Stimulated activated CD4-positive, alpha-beta T cell treated with anti-CD3 and anti-CD28 coated beads, Interleukin-12 subunit alpha, Interleukin-12 subunit beta, amount 100 ng/mL, for 4 hours (primary cell): ENCODE data around the gene DHX40.
"Not testable (repeated sequence)": the region's sequence is repeated elsewhere in the genome, so short reads cannot be mapped to it uniquely, and the experiment has no call there.

Source experiments
- DNase-seq: peaks from one replicate; pipeline ENCODE4 v3.0.0-alpha.2; 2020

DHX40 gene

DNA sequence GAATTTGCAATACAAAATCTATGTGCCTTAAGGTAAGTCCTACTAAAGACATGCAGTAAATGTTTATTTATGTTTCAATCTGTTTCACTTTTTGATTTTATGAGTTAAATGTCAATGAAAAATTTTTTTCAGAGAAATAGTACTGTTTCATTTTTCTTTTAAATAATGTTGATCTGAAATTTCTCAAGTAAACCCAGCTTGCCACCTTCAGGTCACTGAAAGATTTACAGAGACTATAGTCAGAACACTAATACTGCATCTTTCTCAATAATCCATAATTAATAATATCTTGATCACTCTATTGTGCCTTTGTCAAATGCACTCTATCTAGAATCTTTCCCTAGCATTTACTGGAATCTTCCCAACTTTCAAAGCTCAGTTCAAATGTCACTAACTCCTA lies 6.5 kb upstream of the DHX40 start:
- DNase-seq, result no peak

DNA sequence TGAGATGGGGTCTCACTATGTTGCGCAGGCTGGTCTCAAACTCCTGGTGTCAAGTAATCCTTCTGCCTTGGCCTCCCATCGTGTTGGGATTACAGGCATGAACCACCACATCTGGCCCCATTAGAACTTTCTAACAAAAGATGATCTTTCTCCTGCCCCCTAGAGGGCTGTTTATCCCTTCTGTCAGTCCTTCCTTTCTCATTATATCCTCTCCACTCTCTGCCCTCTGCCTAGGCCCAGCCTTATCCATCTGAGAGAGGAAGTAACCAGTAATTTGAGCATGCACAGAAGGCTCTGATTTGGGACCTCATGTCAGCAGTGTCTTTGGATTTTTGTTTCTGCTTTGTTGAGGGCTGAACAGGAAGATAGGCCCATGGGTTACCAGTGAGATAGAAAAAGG lies 4.4 kb upstream of the DHX40 start:
- DNase-seq, result no peak

DNA sequence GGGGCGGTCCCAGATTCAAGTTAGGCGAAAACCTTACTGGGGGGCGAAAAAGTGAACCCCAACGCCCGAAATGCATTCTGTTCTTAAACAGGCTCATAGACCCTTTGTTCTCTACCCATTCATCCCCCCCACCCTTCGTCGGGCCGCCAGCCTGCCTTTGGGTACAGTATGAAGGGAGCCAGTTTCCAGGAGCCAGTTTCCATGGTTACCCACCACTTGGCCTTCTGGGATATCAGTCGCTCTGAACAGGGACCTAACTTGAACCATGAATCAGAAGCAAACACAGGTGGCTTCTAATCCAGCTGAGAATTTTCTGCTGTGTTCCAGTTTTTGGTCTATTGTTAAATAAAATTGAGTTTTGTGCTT lies 532 bp downstream of the DHX40 start:
- DNase-seq, result peak; percentile 19

DNA sequence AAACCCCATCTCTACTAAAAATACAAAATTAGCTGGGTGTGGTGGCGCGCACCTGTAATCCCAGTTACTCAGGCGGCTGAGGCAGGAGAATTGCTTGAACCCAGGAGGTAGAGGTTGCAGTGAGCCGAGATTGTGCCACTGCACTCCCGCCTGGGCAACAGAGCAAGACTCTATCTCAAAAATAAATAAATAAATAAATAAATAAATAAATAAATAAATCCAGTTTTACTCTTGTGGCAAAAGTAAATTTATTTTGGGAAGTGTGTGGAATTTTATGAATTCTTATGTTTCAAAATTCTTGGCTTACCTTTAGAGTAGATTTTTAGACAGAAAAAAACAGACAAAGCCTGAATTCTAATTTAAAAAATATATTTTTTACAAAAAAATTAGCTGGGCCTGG lies 3.7 kb downstream of the DHX40 start:
- DNase-seq, result not testable (repeated sequence)

DNA sequence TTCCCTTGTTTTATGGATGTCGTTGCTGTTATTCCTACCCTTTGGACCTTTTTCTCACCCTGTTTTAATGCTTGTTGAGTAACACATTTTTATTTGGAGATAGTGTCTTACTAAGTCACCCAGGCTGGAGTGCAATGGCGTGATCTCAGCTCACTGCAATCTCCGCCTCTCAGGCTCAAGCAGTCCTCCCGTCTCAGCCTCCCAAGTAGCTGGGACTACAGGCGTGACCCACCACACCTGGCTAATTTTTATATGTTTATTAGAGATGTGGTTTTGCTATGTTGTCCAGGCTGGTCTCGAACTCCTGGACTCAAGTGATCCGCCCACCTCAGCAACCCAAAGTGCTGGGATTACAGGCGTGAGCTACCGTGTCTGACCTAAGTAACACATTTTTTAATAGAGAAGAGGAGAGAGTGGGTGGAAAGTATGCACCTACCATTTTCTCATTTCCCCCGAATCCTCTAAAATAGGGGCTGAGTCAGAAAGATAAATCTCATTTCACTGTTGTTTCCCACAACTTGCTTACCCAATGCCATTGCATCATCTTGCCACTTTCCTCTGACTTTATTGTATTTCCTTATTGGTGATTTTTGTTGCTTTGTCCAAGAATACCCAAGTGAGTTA lies 7.0 kb downstream of the DHX40 start:
- DNase-seq, result no peak

DNA sequence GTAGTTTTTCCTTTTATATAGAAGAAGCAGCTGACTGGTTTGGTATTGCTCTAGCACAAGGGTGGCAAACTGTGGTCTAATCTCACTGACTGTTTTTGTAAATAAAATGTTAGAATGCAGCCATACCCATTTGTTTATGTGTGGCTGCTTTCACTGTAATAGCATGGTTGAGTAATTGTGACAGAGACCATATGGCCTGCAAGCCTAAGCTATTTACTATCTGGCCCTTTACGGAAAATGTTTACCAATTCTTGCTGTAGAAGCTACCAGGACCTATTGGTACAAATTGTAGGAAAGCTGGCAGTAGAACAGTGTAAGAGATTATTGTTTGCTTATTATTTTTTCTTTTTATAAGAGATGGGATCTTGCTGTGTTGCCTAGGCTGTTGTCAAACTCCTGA lies 18.8 kb downstream of the DHX40 start:
- not testable (repeated sequence) for DNase-seq

DNA sequence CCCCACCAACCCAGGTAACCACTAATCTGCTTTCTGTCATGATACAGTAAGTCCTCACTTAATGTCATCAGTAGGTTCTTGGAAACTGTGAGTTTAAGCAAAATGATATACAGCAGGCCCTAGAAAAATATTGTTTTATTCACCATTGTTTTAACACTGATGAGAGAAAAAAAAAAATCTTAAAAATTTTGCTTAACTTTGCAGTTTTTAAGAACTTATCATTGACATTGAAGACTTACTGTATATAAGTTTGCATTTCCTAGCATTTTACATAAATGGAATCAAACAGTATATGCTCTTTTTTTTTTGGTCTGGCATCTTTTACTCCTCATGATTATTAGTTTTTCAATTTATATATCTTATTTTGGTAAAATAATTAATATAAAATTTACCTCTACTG lies 34.8 kb downstream of the DHX40 start:
- no peak for DNase-seq

DNA sequence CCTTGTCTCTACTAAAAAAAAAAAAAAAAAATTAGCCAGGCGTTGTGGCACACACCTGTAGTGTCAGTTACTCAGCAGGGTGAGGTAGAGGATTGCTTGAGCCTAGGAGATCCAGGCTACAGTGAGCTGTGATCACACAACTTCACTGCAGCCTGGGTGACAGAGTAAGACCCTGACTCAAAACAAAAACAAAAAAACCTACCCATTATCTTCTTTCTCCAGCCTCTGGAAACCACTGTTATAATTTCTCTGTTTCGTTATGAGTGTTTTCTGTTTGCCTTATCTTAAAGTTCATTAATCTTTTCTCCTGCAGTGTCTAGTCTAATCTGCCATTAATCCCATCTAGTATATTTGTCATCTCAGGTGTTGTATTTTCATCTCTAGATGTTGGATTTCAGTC lies 35.7 kb downstream of the DHX40 start:
- DNase-seq, result no peak

DNA sequence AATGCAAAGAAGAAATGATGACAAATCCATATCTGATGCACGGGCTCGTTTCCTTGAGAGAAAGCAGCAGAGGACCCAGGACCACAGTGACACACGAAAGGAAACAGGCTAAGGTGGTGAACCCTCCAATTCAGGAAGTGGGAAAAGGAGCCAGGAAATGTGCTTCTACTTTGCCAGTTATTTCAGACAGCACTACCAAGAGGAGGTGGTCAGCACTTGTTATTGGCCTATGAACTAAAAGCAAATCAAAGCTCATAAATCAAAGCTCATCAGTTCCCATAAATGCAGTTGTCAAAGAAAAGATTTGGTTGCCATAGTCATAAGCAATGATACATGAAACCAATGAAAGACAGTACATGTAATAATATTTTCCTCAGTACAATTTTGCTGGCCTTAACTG lies 41.7 kb downstream of the DHX40 start:
- DNase-seq, result no peak

DNA sequence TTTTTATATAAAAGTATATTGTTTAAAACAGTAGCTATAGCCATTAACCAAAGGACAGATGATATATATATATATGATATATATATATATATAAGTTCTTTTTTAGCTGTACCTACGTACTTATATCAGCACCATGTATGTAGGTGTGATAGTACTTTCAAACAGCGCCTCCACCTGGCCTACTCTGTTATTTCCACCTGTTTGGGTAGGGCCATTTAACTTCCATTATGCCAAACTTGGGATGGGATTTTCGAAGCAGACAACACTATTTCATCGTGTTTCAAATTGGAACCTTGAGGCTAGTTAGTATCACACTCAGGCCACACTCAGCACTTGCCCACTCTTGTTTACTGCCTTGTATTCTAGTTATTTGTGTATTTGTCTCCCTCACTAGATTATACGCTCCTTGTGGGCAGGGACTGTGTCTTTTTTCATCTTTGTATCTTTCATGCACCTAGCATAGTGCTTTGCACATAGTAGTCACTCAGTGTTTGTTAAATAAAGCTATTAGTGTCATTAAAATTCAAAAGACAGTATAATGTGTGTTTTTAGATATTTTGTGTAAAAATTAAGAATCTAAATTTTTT lies 42.5 kb downstream of the DHX40 start:
- peak; percentile 13 for DNase-seq

DNA sequence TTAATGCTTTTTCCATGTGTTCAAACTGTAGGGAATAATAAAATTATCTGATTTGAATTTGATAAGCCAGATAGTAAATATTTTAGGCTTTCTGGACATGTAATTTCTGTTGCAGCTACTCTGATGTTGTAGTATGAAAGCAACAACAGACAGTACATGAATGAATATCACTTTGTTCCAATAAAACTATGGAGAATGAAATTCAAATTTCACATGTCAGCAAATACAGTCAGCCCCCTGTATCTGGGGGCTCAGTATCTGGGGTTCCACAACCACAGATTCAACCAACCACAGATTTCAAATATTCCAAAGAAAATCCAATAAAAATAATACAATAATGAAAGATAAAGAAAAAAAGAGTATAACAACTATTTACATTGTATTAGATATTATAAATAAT lies 46.1 kb downstream of the DHX40 start:
- DNase-seq, result no peak

DNA sequence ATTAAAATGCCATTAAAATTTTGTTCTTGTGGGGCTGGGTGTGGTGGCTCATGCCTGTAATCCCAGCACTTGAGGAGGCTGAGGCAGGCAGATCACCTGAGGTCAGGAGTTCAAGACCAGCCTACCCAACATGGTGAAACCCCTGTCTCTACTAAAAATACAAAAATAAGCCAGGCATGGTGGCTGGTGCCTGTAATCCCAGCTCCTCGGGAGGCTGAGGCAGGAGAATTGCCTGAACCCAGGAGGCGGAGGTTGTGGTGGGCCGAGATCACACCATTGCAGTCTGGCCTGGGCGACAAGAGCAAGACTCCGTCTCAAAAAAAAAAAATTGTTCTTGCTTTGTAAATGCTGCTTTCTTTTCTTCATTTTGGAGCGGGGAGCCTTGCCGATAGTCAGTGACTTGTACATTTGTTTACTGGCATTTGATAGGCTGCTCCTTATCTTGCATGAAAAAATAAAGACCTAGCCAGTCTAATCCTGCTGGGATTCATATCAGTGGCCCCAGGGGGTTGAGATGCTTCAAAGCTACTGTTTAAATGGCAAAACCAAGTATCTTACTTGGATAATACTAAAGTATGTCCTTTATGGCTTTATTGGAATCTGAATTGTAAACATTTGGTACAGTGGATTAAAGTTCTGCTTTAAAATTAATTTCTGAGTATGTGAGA lies 51.0 kb downstream of the DHX40 start:
- DNase-seq, result no peak

DNA sequence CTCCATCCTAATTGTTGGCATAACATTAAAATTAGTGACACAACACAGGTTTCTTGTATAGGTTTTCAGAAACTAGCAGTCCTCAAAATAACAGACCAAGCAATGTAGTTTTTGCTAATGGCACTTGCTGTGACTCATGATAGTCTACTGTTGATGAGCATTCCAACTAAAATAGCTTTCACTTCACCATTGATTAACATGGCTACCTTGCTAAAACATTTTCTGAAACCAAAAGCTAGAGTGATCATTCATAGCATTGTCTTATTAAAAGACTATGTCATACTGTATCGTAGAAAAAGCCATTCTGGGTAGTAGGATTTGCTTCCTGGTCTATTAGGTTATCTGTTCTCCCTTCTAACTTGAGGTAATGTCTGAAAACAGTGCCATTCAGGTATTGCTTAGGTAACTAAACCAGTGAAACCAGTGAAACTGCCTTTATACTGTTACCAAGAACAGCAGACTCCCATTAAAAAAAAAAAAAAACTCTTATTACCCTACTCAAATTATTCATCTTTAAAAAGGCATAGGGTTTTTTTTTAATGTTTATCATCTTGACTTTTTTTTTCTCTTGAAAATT lies 51.8 kb downstream of the DHX40 start:
- no peak for DNase-seq

DNA sequence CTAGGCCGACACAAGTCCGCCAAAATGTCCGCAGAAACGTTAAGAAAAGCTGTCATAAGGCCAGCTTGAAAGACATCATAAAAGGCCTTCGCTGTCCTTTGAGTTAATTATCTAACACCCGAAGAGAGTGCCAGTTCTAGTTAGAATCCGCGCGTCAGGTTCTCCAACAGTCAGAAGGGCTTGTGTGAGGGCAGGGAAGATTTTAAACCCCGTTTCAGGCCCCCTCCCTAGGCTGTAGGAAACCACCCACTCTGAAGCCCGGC lies 53.6 kb downstream of the DHX40 start:
- DNase-seq, result no peak

DNA sequence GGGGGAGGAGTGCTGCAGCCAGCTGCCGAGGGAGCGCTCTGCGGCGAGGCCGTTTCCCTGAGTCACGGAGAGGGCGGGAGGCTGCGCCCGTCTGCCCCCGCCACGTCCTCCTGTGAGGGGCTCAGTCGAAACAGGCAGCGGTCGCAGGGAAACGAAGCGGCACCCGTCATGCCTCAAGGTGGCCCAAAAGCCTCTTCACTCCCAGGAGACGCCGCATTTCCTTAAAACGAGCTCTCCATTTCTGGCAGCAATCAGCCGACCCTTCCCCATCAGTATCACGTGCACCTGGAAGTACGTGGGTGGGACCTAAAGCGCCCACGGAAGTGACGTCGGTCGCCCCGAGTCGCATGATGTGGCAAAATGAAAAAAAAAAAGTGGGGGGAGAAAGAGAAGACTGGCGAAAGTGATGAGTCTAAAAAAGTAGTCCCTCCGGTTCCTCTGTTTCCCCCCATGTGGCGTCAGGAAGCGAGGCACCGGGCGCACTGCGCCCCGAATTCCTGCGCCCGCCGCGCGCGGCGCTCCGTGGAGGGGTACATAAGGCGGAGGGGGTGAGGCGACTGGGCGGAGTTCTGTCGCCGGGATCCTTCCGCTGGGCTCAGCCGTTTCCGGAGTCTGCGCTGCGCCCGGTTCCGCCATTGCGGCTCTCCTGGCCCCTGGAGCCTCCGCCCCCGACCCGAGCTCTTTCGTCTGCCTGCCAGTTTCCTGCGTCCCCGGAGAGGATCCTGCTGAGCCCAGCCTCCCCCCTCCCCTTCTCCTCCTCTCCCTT lies 54.1 kb downstream of the DHX40 start, which contains the start of gene CLTC:
TSS of gene CLTC (plus strand) at position 598 of the 766 bp plus-strand sequence. CDS start 237 bp downstream, outside the sequence.
- DNase-seq, result peak; percentile 89

DNA sequence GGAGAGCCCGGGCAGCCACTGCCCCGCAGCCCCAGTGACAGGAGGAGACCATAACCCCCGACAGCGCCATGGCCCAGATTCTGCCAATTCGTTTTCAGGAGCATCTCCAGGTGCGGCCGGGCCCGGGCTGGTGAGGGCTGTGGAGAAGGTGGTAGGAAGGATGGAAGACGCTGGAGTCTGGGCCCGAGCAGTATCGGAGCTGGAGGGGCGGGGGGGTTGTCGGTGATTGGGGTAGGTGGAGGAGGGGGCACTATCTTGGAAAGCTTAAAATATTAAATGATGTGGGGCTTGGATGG lies 54.6 kb downstream of the DHX40 start:
- no peak for DNase-seq

DNA sequence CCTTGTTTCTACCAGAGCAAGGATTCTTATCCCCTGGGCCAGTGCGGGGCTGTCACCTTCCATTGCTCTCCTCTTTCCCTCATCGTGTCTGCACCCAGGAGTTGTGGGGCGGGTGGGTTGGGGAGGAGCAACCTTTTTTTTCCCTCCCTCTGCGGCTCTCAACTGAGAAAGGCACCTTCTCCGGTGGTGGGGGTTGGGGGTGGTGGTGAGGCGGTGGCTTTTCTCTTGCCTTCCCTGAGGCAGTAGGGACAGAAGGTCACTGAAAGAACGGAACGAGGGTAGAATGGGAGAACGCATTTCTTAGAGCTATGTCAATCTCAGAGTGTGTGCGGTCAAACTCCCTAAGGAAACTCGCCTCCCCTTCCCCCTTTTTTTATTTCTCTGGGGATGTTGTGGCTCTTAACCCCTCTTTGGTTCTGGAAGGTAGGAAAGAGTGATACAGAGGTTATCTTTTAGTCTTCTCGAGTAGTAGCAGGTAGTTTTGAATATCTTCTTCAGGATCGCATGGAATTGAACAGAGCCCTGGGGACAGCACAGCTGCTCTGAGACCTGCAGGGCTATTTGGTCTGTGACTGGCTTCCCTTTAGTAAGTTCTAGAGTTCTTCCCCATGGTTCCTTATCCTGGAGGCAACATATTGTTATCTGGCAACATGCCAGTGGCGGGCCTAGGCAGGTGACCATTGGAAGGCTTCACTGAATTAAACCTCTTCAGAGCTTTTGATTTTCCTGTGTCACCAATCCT lies 55.3 kb downstream of the DHX40 start:
- peak; percentile 45 for DNase-seq

DNA sequence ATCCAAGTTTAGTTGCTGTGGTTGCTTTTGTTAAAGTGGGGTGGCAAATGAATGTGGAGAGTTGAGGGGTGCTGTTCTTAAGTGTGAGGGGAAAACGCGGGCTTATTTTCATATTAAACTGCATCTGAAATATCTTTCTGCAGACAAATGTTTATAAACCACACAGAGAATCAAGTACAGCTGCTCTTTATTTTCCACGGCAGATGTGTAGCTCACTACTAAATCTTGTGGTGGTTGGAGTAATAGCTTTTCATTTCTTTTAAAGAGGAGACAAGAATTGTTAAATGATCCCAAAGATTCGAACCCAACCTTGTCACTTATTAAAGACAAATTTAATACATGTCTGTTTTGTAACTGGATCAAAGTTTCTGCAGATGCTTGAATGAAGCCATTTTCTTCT lies 56.4 kb downstream of the DHX40 start:
- DNase-seq, result no peak

DNA sequence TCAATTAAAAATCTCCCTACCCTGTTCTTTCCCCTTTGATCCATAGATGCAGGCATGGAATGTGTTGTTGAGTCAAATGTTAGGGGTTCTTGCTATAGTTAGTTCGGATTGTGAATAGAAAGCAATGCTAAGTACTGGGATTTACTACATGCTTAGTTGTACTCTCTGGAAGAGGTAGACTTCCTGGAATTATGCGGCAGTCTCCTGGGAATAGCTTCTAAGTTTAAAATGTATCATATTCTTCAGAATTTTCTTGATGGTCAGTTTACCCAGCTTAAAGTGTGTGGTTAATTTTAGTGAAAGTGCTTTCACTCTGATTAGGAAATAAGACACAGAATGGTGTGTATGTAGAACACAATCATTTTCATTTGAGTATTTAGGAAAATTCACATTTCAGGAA lies 57.7 kb downstream of the DHX40 start:
- DNase-seq, result no peak

DNA sequence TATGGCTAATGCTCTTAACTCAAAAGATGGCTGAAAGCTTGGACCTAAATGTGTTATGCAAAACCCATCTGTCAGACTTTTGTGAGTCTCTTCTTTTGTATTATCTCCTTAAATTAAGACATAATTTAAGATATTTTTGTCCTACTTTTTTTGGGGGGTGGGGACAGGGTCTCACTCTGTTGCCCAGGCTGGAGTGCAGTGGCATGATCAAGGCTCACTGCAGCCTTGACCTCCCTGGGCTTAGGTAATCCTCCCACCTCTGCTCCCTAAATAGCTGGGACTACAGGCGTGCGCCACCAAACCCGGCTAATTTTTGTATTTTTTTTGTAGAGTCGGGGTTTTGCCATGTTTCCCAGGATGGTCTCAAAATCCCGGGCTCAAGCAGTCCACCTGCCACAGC lies 61.3 kb downstream of the DHX40 start:
- DNase-seq, result no peak

DNA sequence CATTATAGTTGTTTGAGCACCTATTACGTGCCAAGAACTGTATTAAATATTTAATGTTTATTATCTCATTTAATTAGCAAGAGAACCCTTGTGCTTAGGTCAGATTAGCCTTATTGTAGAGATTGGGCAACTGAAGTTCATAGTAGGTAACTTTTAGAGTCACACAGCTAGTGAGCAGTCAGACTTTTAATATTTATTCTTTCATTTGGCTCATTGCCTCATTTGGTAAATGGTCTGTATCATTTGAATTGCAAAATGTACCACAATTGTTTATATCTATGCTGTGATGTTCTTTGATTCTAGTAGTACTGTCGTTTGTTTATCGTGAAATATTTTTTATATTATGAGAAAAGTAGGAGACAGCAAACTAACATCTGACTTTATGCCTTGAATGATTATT lies 61.9 kb downstream of the DHX40 start:
- no peak for DNase-seq

DNA sequence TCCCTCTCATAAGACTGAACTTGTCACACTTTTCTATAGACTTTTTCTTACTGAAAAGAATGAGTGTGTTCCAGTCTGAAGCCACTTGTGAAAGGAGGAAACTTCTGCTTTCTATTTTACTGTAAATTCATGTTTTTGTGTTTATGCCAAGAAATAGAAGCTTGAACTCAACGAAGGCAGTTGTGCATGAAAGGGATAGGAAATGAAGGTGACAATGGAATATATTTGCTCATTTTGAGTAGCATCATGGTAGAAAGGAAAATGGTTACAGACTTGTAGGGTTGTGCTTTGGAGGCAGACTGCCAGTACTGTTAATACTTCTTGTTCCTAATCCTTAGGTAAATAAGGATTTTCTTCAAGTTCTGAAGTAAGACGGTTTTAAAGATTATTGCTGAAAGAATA lies 62.4 kb downstream of the DHX40 start:
- no peak for DNase-seq

DNA sequence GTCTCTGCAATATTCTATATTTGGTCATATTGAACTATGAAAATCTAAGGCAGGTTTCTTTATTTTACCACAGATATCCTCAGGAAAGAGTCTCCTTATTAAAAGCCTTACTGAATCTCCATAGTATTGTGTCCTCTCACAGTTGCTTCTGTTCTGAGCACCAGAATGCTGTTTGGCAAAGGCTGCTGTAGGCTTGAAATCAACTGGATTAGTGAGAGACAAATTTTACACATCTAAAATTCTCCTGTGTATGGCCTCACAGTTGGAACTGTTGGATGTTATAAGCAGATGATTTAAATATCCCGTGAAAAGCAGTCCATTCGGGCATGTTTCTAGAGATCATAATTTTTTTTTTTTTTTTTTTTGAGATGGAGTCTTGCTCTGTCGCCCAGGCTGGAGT lies 63.8 kb downstream of the DHX40 start:
- no peak for DNase-seq
